NB4 (cell line): ENCODE results near the gene RASA2.

ENCODE experiments used
- TF ChIP-seq, protein P1 (sequence below): IDR thresholded peaks from one replicate; pipeline ENCODE4 v1.5.1; 2012; ENCODE audit warnings: low read depth, low read length
- TF ChIP-seq, protein P2 (sequence below): IDR thresholded peaks from 2 replicates; pipeline ENCODE4 v1.6.1; 2011; ENCODE audit warnings: low read depth, low read length

DNA sequence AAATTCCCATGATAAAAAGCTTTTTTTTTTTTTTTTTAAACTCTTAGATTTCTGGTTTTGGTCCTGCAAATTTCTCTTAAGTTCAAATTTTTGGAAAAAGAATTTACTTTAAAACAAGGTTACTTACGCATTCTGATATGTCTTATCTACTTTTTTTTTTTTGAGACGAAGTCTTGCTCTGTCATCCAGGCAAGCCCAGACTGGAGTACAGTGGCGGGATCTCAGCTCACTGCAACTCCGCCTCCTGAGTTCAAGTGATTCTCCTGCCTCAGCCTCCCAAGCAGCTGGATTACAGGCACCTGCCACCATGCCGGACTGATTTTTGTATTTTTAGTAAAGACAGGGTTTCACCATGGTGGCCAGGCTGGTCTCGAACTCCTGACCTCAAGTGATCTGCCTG lies 83.2 kb downstream of the RASA2 start:
- TF ChIP-seq, protein P1, sequence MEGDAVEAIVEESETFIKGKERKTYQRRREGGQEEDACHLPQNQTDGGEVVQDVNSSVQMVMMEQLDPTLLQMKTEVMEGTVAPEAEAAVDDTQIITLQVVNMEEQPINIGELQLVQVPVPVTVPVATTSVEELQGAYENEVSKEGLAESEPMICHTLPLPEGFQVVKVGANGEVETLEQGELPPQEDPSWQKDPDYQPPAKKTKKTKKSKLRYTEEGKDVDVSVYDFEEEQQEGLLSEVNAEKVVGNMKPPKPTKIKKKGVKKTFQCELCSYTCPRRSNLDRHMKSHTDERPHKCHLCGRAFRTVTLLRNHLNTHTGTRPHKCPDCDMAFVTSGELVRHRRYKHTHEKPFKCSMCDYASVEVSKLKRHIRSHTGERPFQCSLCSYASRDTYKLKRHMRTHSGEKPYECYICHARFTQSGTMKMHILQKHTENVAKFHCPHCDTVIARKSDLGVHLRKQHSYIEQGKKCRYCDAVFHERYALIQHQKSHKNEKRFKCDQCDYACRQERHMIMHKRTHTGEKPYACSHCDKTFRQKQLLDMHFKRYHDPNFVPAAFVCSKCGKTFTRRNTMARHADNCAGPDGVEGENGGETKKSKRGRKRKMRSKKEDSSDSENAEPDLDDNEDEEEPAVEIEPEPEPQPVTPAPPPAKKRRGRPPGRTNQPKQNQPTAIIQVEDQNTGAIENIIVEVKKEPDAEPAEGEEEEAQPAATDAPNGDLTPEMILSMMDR: no peak
- TF ChIP-seq, protein P2, sequence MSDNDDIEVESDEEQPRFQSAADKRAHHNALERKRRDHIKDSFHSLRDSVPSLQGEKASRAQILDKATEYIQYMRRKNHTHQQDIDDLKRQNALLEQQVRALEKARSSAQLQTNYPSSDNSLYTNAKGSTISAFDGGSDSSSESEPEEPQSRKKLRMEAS: no peak
